NT2/D1 (cell line): ENCODE data around the gene PREPL.

Experiments
- SUZ12 ChIP-seq: IDR thresholded peaks from 2 replicates; pipeline ENCODE4 v1.6.1; 2011; ENCODE audit not compliant: insufficient read length, insufficient read depth; ENCODE audit errors: extremely low read depth
- YY1 ChIP-seq: IDR thresholded peaks from 2 replicates; pipeline ENCODE4 v1.6.1; 2011; ENCODE audit not compliant: insufficient read length, insufficient read depth

DNA sequence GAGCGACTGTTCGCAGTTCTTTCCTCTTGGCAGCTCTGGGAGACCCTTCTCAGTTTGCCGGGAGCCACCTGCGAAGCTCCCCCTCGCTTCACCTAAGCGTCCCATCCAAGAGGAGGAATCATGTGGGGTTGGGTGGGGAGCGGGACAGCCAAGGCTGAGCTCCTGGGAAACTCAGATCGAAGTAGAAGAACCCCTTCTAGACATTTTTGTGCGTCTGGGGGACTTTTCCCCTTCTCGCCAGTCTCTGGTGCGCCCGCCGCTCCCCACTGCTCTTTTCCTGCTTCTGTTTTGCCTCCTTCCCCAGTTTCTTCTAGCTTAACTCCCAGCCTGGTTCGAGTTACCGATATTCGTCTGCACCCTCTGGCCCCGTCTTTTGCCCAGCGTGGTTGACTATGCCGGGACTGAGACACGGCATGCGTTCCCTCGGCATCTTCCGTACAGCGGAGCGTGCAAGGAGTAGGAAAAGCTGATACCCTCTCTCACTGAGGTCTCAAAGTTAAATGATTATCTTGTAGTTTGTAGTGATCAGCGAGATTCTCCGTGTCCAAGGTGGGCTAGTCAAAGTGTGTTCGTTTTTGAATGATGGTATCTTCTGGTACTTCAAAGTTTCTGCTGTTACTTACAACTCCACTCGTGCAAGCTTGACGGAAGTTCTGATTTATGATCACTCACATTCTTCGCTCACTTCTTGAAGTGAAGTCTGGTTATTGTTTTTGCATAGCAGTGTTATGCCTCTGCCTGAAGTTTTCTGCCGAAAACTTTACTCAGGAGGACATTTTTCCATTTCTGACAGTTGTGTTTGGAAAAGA is 1.1 kb upstream of the PREPL start:
- TF ChIP-seq YY1 (no peak), SUZ12 (no peak)
